Psoas muscle (tissue), 8 donors: ENCODE measurements around the gene MMP25. TPM values are rescaled to one million over a fixed set of nuclear protein-coding genes. Genes with fewer than 3 reads are reported as not detected.

Source experiments
- ATAC-seq, 4 donors: fragments of 200-7000 bp; cut with Tn5 transposase; one replicate each; pipeline ENCODE4 v1.9.1; 2020; ENCODE audit warnings: moderate library complexity in 3 of 4, mild to moderate bottlenecking in 2 of 4
- DNase-seq, 2 donors: peaks; one replicate each; pipeline ENCODE4 v3.0.0-alpha.2; 2020
- H3K27ac ChIP-seq: fragments of 200-600 bp; one replicate; pipeline ENCODE4 v1.8.0; 2022
- H3K27me3 ChIP-seq, 3 donors: fragments of 200-600 bp in 1 of 3; one replicate each; pipeline versions ENCODE4 v1.6.1 to v1.8.0; 2013 to 2022; ENCODE audit warnings: low read length in 2 of 3, mild to moderate bottlenecking in 2 of 3, moderate library complexity in 1 of 3; ENCODE audit not compliant: insufficient read depth in 3 of 3
- H3K36me3 ChIP-seq, 2 donors: fragments of 200-600 bp in 1 of 2; one replicate each; pipeline versions ENCODE4 v1.6.1 to v1.8.0; 2013 to 2022; ENCODE audit warnings: low read depth in 1 of 2, mild to moderate bottlenecking in 1 of 2, moderate library complexity in 1 of 2; ENCODE audit not compliant: insufficient read depth in 1 of 2
- H3K4me1 ChIP-seq: fragments of 200-600 bp; one replicate; pipeline ENCODE4 v1.8.0; 2022
- H3K4me3 ChIP-seq: fragments of 200-600 bp; one replicate; pipeline ENCODE4 v1.8.0; 2022; ENCODE audit warnings: mild to moderate bottlenecking
- H3K9me3 ChIP-seq: fragments of 200-600 bp; one replicate; pipeline ENCODE4 v1.8.0; 2022
- WGBS, 3 donors: extraction: QIAGEN DNeasy Blood & Tissue Kit; methylation state at CpG; one replicate each; pipeline versions ENCODE4 v1.1.6 to v1.1.7; 2013; 5-methylcytosine and 5-hydroxymethylcytosine counted together
- intact Hi-C, 2 donors: fragments of 100-400 bp; cut with DNase I; formaldehyde crosslinking; loops; one replicate each; pipeline versions ENCODE4 v1.11.0 to v1.14.2; 2022
- polyA plus RNA-seq, 3 donors: library from polyadenylated mRNA; stranded (reverse); fragments of 200-250 nt; gene quantifications; one replicate each; pipeline ENCODE4 v1.2.3, GENCODE V29; 2013
- total RNA-seq, 4 donors: library from RNA; stranded (reverse); fragmentation: NEBNext Ultra II Directional in 2 of 4; extraction: Animal tissue kit (Norgen Biotek cat#: 25700) in 2 of 4; gene quantifications; one replicate each; pipeline versions ENCODE4 v1.2.1 to v1.2.4, GENCODE V29; 2021 to 2023
- TF ChIP-seq, protein P1 (sequence below): fragments of 200-600 bp; IDR thresholded peaks from one replicate; pipeline ENCODE4 v1.8.0; 2022; ENCODE audit warnings: antibody characterized with exemption
- donor health status: healthy with polysubstance abuse.
- donor health status: DM: no; HTN: no; CAD: no; lungs with moderate emphysema.
- donor health status: Bipolar disorder and iron deficiency.
- donor health status: healthy.
- donor health status: DM: yes; HTN: yes; CAD: no.
- donor health status: DM: no; HTN: no; CAD: no.
- donor health status: DM: no; HTN: no; CAD: no.
- donor health status: DM: yes; HTN: yes; CAD: no.

Gene MMP25
- total and polyA plus RNA-seq, 7 donors, result 0.13 to 2.3 (median 1.0) TPM

DNA sequence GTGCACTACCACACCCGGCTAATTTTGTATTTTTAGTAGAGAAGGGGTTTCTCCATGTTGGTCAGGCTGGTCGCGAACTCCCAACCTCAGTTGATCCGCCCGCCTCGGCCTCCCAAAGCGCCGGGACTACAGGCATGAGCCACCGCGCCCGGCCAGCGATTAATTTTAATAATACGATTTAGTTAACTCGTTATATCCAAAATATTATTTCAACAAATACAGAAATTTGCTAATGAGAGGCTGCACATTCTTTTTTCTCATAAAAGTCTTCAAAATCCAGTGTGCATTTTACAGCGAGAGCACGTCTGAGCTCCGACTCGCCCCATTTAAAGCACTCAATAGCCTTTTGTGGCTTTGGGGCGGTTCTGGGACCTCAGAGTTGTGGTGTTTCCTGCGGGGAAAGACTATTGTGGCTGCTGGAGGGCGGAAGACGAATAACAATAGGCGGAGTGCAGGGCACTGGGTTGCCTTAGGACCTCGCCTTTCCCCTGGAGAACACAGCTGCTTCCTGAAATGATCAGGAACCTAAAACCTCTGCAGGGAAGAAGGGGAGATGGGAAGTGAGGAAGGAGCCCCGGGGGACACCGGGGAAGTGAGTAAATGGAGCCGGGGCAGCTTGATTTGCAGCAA lies 55.6 kb downstream of the MMP25 start:
- peak; percentile 26 to 36 for DNase-seq
- H3K4me1 ChIP-seq, result peaks cover 17% of the 10 kb centered on the region
- ATAC-seq, result no peak
- H3K27me3 ChIP-seq, result peaks cover 0 to 2% (median 0%) of the 10 kb centered on the region in 3 donors
- peak overlapping the region; percentile 46 for H3K27ac ChIP-seq
- TF ChIP-seq, protein P1, sequence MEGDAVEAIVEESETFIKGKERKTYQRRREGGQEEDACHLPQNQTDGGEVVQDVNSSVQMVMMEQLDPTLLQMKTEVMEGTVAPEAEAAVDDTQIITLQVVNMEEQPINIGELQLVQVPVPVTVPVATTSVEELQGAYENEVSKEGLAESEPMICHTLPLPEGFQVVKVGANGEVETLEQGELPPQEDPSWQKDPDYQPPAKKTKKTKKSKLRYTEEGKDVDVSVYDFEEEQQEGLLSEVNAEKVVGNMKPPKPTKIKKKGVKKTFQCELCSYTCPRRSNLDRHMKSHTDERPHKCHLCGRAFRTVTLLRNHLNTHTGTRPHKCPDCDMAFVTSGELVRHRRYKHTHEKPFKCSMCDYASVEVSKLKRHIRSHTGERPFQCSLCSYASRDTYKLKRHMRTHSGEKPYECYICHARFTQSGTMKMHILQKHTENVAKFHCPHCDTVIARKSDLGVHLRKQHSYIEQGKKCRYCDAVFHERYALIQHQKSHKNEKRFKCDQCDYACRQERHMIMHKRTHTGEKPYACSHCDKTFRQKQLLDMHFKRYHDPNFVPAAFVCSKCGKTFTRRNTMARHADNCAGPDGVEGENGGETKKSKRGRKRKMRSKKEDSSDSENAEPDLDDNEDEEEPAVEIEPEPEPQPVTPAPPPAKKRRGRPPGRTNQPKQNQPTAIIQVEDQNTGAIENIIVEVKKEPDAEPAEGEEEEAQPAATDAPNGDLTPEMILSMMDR, result no peak
- intact Hi-C loops, result no loop called here
- no peaks in the 10 kb centered on the region for H3K9me3 ChIP-seq
- peak overlapping the region; percentile 22 for H3K4me3 ChIP-seq
- WGBS, 3 donors, result 33 to 43% (median 38%) methylated on average over 27 of the region's 27 CpGs
- H3K36me3 ChIP-seq, result no peaks in the 10 kb centered on the region

DNA sequence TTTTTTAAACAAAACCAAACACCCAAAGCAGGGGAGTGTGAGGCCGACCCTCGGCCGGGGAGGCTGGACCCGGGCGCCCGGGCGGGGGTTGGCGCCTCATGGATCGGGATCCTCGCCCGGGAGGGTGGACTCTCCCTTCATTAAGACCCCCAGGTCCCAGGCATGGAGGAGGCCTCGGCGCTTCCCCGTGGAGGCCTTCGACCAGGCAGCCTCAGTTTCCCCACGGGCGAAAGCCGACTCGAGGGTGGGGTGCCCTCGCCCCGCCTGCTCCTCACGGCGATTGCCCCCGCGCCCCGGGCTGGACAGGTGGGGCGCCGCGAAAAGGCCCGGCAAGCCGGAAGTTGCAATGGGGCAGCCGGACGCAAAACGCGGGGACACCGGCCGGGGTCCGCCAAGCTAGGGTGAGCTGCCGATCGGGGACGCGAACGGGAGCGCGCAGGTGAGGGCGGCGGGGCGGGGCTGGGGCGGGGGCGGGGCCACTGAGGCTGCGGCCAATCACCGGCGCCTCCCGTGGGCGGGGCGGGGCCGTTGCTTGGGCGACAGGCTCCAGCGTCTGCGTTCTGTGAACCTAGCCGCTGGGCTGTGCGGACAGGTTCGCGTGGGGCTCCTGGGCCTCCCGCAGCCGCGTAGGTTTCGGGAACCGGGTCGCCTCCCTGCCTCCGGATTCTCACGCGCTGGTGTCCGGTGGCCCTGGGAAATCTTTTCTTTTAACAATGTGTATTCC lies 60.0 kb downstream of the MMP25 start:
- H3K27ac ChIP-seq, result peak overlapping the region; percentile 86
- peak; percentile 94 to 99 (median 96) for ATAC-seq
- no peaks in the 10 kb centered on the region for H3K9me3 ChIP-seq
- peaks cover 0 to 10% of the 10 kb centered on the region in 2 donors for H3K36me3 ChIP-seq
- 1 to 2% (median 1%) methylated on average over 57 to 74 of the region's 74 CpGs for WGBS, 3 donors
- TF ChIP-seq, protein P1, result no peak
- H3K4me1 ChIP-seq, result peaks cover 13% of the 10 kb centered on the region
- peak; percentile 91 to 97 for DNase-seq
- H3K27me3 ChIP-seq, result no peaks in the 10 kb centered on the region
- peak overlapping the region; percentile 87 for H3K4me3 ChIP-seq
- intact Hi-C loops, result no loop called here

Other genes with a start within 250 kb of the MMP25 start
- gene PRSS41, start 248.1 kb upstream of the MMP25 start, total RNA-seq, result not detected
- gene PRSS41, start 248.1 kb upstream of the MMP25 start, polyA plus RNA-seq, result not detected
- not detected for gene PRSS21, start 229.3 kb upstream of the MMP25 start, total RNA-seq
- gene PRSS21, start 229.3 kb upstream of the MMP25 start, polyA plus RNA-seq, result under 1 TPM; 0.05 to 0.20 (median 0.10) TPM
- not detected for gene ZG16B, start 216.3 kb upstream of the MMP25 start, total RNA-seq
- under 1 TPM in 1 of 3 donors, not detected in 2; 0.62 TPM for gene ZG16B, start 216.3 kb upstream of the MMP25 start, polyA plus RNA-seq
- under 1 TPM in 1 of 4 donors, not detected in 3; 0.20 TPM for gene PRSS22, start 188.4 kb upstream of the MMP25 start, total RNA-seq
- gene PRSS22, start 188.4 kb upstream of the MMP25 start, polyA plus RNA-seq, result under 1 TPM in 2 of 3 donors, not detected in 1; 0.07 to 0.13 TPM
- 10 to 100 TPM; 14.1 to 15.7 (median 15.4) TPM for gene FLYWCH2, start 163.3 kb upstream of the MMP25 start, total RNA-seq
- gene FLYWCH2, start 163.3 kb upstream of the MMP25 start, polyA plus RNA-seq, result 10 to 100 TPM; 26.5 to 39.4 (median 35.5) TPM
- 10 to 100 TPM; 33.0 to 55.5 (median 40.3) TPM for gene FLYWCH1, start 134.6 kb upstream of the MMP25 start, total RNA-seq
- 10 to 100 TPM; 21.2 to 65.2 (median 24.7) TPM for gene FLYWCH1, start 134.6 kb upstream of the MMP25 start, polyA plus RNA-seq
- gene KREMEN2, start 82.3 kb upstream of the MMP25 start, total RNA-seq, result not detected
- gene KREMEN2, start 82.3 kb upstream of the MMP25 start, polyA plus RNA-seq, result under 1 TPM in 2 of 3 donors, not detected in 1; 0.01 to 0.04 TPM
- gene PAQR4, start 77.2 kb upstream of the MMP25 start, total RNA-seq, result 10 to 100 TPM in 1 of 4 donors, 1 to 10 TPM in 3; 4.6 to 15.9 (median 8.1) TPM
- 10 to 100 TPM; 12.3 to 26.1 (median 15.0) TPM for gene PAQR4, start 77.2 kb upstream of the MMP25 start, polyA plus RNA-seq
- 1 to 10 TPM in 1 of 4 donors, under 1 TPM in 3; 0.27 to 1.2 (median 0.56) TPM for gene PKMYT1, start 66.1 kb upstream of the MMP25 start, total RNA-seq
- 1 to 10 TPM in 2 of 3 donors, under 1 TPM in 1; 0.84 to 3.7 (median 2.0) TPM for gene PKMYT1, start 66.1 kb upstream of the MMP25 start, polyA plus RNA-seq
- gene CLDN9, start 33.6 kb upstream of the MMP25 start, total RNA-seq, result 1 to 10 TPM in 1 of 4 donors, under 1 TPM in 3; 0.17 to 2.2 (median 0.86) TPM
- gene CLDN9, start 33.6 kb upstream of the MMP25 start, polyA plus RNA-seq, result 1 to 10 TPM in 1 of 3 donors, under 1 TPM in 2; 0.12 to 1.3 (median 0.18) TPM
- gene CLDN6, start 28.4 kb upstream of the MMP25 start, total RNA-seq, result not detected
- 1 to 10 TPM in 1 of 3 donors, under 1 TPM in 2; 0.05 to 5.5 (median 0.45) TPM for gene CLDN6, start 28.4 kb upstream of the MMP25 start, polyA plus RNA-seq
- 100 to 1,000 TPM; 139 to 181 (median 156) TPM for gene TNFRSF12A, start 26.2 kb upstream of the MMP25 start, total RNA-seq
- 100 to 1,000 TPM in 2 of 3 donors, 10 to 100 TPM in 1; 69.5 to 889 (median 227) TPM for gene TNFRSF12A, start 26.2 kb upstream of the MMP25 start, polyA plus RNA-seq
- gene HCFC1R1, start 22.6 kb upstream of the MMP25 start, total RNA-seq, result 100 to 1,000 TPM in 2 of 4 donors, 10 to 100 TPM in 2; 65.1 to 258 (median 129) TPM
- gene HCFC1R1, start 22.6 kb upstream of the MMP25 start, polyA plus RNA-seq, result 100 to 1,000 TPM; 131 to 233 (median 216) TPM
- 10 to 100 TPM; 17.0 to 34.4 (median 25.8) TPM for gene THOC6, start 22.5 kb upstream of the MMP25 start, total RNA-seq
- gene THOC6, start 22.5 kb upstream of the MMP25 start, polyA plus RNA-seq, result 10 to 100 TPM; 26.9 to 72.2 (median 39.8) TPM
- not detected for gene BICDL2, start 9.6 kb upstream of the MMP25 start, total RNA-seq
- under 1 TPM in 2 of 3 donors, not detected in 1; 0.01 to 0.18 TPM for gene BICDL2, start 9.6 kb upstream of the MMP25 start, polyA plus RNA-seq
- 100 to 1,000 TPM in 3 of 4 donors, 10 to 100 TPM in 1; 90.5 to 192 (median 123) TPM for gene IL32, start 19.1 kb downstream of the MMP25 start, total RNA-seq
- 100 to 1,000 TPM; 302 to 749 (median 618) TPM for gene IL32, start 19.1 kb downstream of the MMP25 start, polyA plus RNA-seq
- gene ZSCAN10, start 52.7 kb downstream of the MMP25 start, total RNA-seq, result under 1 TPM in 1 of 4 donors, not detected in 3; 0.16 TPM
- under 1 TPM in 1 of 3 donors, not detected in 2; 0.07 TPM for gene ZSCAN10, start 52.7 kb downstream of the MMP25 start, polyA plus RNA-seq
- gene ZNF205, start 66.0 kb downstream of the MMP25 start, total RNA-seq, result 1 to 10 TPM; 1.8 to 4.1 (median 1.9) TPM
- gene ZNF205, start 66.0 kb downstream of the MMP25 start, polyA plus RNA-seq, result 1 to 10 TPM; 1.9 to 5.4 (median 4.6) TPM
- gene ZNF213, start 88.5 kb downstream of the MMP25 start, total RNA-seq, result 10 to 100 TPM in 1 of 4 donors, 1 to 10 TPM in 3; 8.1 to 11.6 (median 9.2) TPM
- 10 to 100 TPM in 2 of 3 donors, 1 to 10 TPM in 1; 7.9 to 19.1 (median 18.9) TPM for gene ZNF213, start 88.5 kb downstream of the MMP25 start, polyA plus RNA-seq
- gene OR1F1, start 141.6 kb downstream of the MMP25 start, total RNA-seq, result not detected
- gene OR1F1, start 141.6 kb downstream of the MMP25 start, polyA plus RNA-seq, result not detected
- 1 to 10 TPM; 2.8 to 4.0 (median 3.4) TPM for gene ZNF200, start 188.6 kb downstream of the MMP25 start, total RNA-seq
- gene ZNF200, start 188.6 kb downstream of the MMP25 start, polyA plus RNA-seq, result 1 to 10 TPM; 1.3 to 5.8 (median 2.6) TPM
- gene MEFV, start 210.1 kb downstream of the MMP25 start, total RNA-seq, result under 1 TPM; 0.24 to 0.81 (median 0.69) TPM
- under 1 TPM; 0.07 to 0.09 (median 0.08) TPM for gene MEFV, start 210.1 kb downstream of the MMP25 start, polyA plus RNA-seq
- 10 to 100 TPM; 11.0 to 17.8 (median 11.7) TPM for gene ZNF263, start 236.9 kb downstream of the MMP25 start, total RNA-seq
- gene ZNF263, start 236.9 kb downstream of the MMP25 start, polyA plus RNA-seq, result 10 to 100 TPM in 2 of 3 donors, 1 to 10 TPM in 1; 6.1 to 23.9 (median 12.8) TPM